ENCODE data around the gene GRIN2D. TPM values are rescaled to one million over a fixed set of nuclear protein-coding genes. Genes with fewer than 3 reads are reported as not detected.
A peak's percentile ranks its signal among the peaks of the same experiment; 100 is the strongest.

The GRIN2D gene
- 1.8 and 2.8 TPM in 2 replicates for polyA plus RNA-seq
- 8.5 and 8.7 TPM in 2 replicates for polyA minus RNA-seq

GRCh38 chr19:48393559-48394330 lies at the start of gene GRIN2D:
GRIN2D (plus strand) TSS chr19:48393668; CDS start chr19:48398393, 4,725 bp downstream.
- no peaks in the 10 kb centered on the region for H4K20me1 ChIP-seq (ENCODE audit: insufficient read depth)
- peaks cover 24% of the 10 kb centered on the region for H3K27me3 ChIP-seq (ENCODE audit: insufficient read depth, low read depth, low read length)
- peak within 1 kb of the TSS; percentile 80 for H2AFZ ChIP-seq (ENCODE audit: low read depth, low read length)
- peak; percentile 42 for TF ChIP-seq MXI1 (conservative IDR thresholded peaks at IDR 0.05; ENCODE audit: poor library complexity, severe bottlenecking)
- peak; percentile 36 for TF ChIP-seq RAD21 (conservative IDR thresholded peaks at IDR 0.05)
- TF ChIP-seq SMC3 (conservative IDR thresholded peaks at IDR 0.05; ENCODE audit: poor library complexity), result peak; percentile 30
- peak; percentile 27 for TF ChIP-seq TAF1 (IDR thresholded peaks at IDR 0.05; ENCODE audit: low read depth)
- peak; percentile 80 for TF ChIP-seq POLR2AphosphoS5 (IDR thresholded peaks at IDR 0.05)
- peak; percentile 23 for TF ChIP-seq REST (IDR thresholded peaks at IDR 0.05; ENCODE audit: borderline replicate concordance)
- TF ChIP-seq CTCF (IDR thresholded peaks at IDR 0.05; ENCODE audit: poor library complexity, severe bottlenecking), result peak; percentile 46
- TF ChIP-seq EZH2 (IDR thresholded peaks at IDR 0.05; ENCODE audit: borderline replicate concordance, insufficient read depth, low read length, poor library complexity, severe bottlenecking), result no peak
- peak; percentile 19 for TF ChIP-seq EP300 (conservative IDR thresholded peaks at IDR 0.05; ENCODE audit: poor library complexity, severe bottlenecking)
- H3F3A ChIP-seq (ENCODE audit: insufficient read depth, low read length, poor library complexity, severe bottlenecking), result no peaks in the 10 kb centered on the region
- H3K4me3 ChIP-seq (ENCODE audit: low read length), result peak within 1 kb of the TSS; percentile 94
- peaks cover 21% of the 10 kb centered on the region for H3K79me2 ChIP-seq (replicated peaks; ENCODE audit: insufficient read depth, low read length)
- H3K4me2 ChIP-seq (ENCODE audit: low read length), result peak within 1 kb of the TSS; percentile 86
- H3K36me3 ChIP-seq (ENCODE audit: insufficient read depth, low read length), result no peaks in the 10 kb centered on the region
- H3K9me3 ChIP-seq (ENCODE audit: low read length), result no peaks in the 10 kb centered on the region
- peak within 1 kb of the TSS; percentile 85 for H3K27ac ChIP-seq (ENCODE audit: low read length)
- peak within 1 kb of the TSS; percentile 95 for H3K9ac ChIP-seq (ENCODE audit: low read length)
- no peaks in the 10 kb centered on the region for H3K9me2 ChIP-seq (ENCODE audit: insufficient read depth, low read length)

GRCh38 chr19:48344892-48345291 lies 48.6 kb upstream of the GRIN2D start:
- TF ChIP-seq SMC3 (conservative IDR thresholded peaks at IDR 0.05; ENCODE audit: poor library complexity) (no peak), MXI1 (conservative IDR thresholded peaks at IDR 0.05; ENCODE audit: poor library complexity, severe bottlenecking) (no peak), EP300 (conservative IDR thresholded peaks at IDR 0.05; ENCODE audit: poor library complexity, severe bottlenecking) (no peak), POLR2AphosphoS5 (IDR thresholded peaks at IDR 0.05) (no peak), REST (IDR thresholded peaks at IDR 0.05; ENCODE audit: borderline replicate concordance) (no peak), CTCF (IDR thresholded peaks at IDR 0.05; ENCODE audit: poor library complexity, severe bottlenecking) (no peak), RAD21 (conservative IDR thresholded peaks at IDR 0.05) (no peak), EZH2 (IDR thresholded peaks at IDR 0.05; ENCODE audit: borderline replicate concordance, insufficient read depth, low read length, poor library complexity, severe bottlenecking) (no peak), TAF1 (IDR thresholded peaks at IDR 0.05; ENCODE audit: low read depth) (no peak)
- H3K9me3 ChIP-seq (ENCODE audit: low read length), result no peaks in the 10 kb centered on the region
- H4K20me1 ChIP-seq (ENCODE audit: insufficient read depth), result no peaks in the 10 kb centered on the region
- no peaks in the 10 kb centered on the region for H3K79me2 ChIP-seq (replicated peaks; ENCODE audit: insufficient read depth, low read length)
- no peaks in the 10 kb centered on the region for H3K27me3 ChIP-seq (ENCODE audit: insufficient read depth, low read depth, low read length)
- H3F3A ChIP-seq (ENCODE audit: insufficient read depth, low read length, poor library complexity, severe bottlenecking), result no peaks in the 10 kb centered on the region
- no peak overlapping the region for H3K9ac ChIP-seq (ENCODE audit: low read length)
- no peaks in the 10 kb centered on the region for H3K36me3 ChIP-seq (ENCODE audit: insufficient read depth, low read length)
- no peak overlapping the region for H3K27ac ChIP-seq (ENCODE audit: low read length)
- H3K4me3 ChIP-seq (ENCODE audit: low read length), result no peak overlapping the region
- no peak overlapping the region for H3K4me2 ChIP-seq (ENCODE audit: low read length)
- no peaks in the 10 kb centered on the region for H3K9me2 ChIP-seq (ENCODE audit: insufficient read depth, low read length)
- no peak overlapping the region for H2AFZ ChIP-seq (ENCODE audit: low read depth, low read length)
